HT-29 (cell line): ENCODE results near the gene SLC39A7. TPM values are rescaled to one million over a fixed set of nuclear protein-coding genes. Genes with fewer than 3 reads are reported as not detected.

Experiments used
- DNase-seq: peaks from one replicate; pipeline ENCODE4 v3.0.0-alpha.2; 2015; ENCODE audit warnings: low spot score
- total RNA-seq: library from RNA; depleted of rRNA; stranded (reverse); fragments of >200 nt; shearing (Covaris generic); gene quantifications from 2 replicates; pipeline ENCODE4 v1.2.3, GENCODE V29; 2014

The SLC39A7 gene
- total RNA-seq, 1 experiment from 2014 or later, result 147 TPM

GRCh38 chr6:33189164-33189563 is 11.5 kb upstream of the SLC39A7 start:
- no peak for DNase-seq

- DNase-seq, result no peak
Measured at GRCh38 chr6:33189625-33190448, 10.8 kb upstream of the SLC39A7 start.

- no peak for DNase-seq
Measured at GRCh38 chr6:33190504-33191107, 10.1 kb upstream of the SLC39A7 start.

- no peak for DNase-seq
Measured at GRCh38 chr6:33191383-33192104, 9.1 kb upstream of the SLC39A7 start.

GRCh38 chr6:33192105-33192646 is 8.5 kb upstream of the SLC39A7 start, which contains the start of gene COL11A2:
Gene COL11A2, minus strand, starts transcription at chr6:33192467. Its CDS starts 227 bp downstream, at chr6:33192240.
- DNase-seq, result no peak

- no peak for DNase-seq
Measured at GRCh38 chr6:33192671-33193602, 7.7 kb upstream of the SLC39A7 start.

- DNase-seq, result no peak
Measured at GRCh38 chr6:33193619-33194018, 7.0 kb upstream of the SLC39A7 start.

GRCh38 chr6:33194431-33194979 is 6.2 kb upstream of the SLC39A7 start:
- no peak for DNase-seq

- no peak for DNase-seq
Measured at GRCh38 chr6:33195304-33196165, 5.1 kb upstream of the SLC39A7 start.

- DNase-seq, result peak; percentile 84
Measured at GRCh38 chr6:33197431-33198048, 3.1 kb upstream of the SLC39A7 start.

GRCh38 chr6:33198159-33198852 is 2.4 kb upstream of the SLC39A7 start:
- DNase-seq, result no peak

GRCh38 chr6:33198853-33199436 is 1.7 kb upstream of the SLC39A7 start:
- no peak for DNase-seq

- peak; percentile 61 for DNase-seq
Measured at GRCh38 chr6:33199687-33200218, 914 bp upstream of the SLC39A7 start.

GRCh38 chr6:33201147-33201545 is 479 bp downstream of the SLC39A7 start:
- no peak for DNase-seq

- no peak for DNase-seq
Measured at GRCh38 chr6:33201935-33202334, 1.3 kb downstream of the SLC39A7 start.

GRCh38 chr6:33202799-33203198 is 2.1 kb downstream of the SLC39A7 start:
- DNase-seq, result no peak

GRCh38 chr6:33203443-33204164 is 2.9 kb downstream of the SLC39A7 start:
- no peak for DNase-seq

GRCh38 chr6:33204165-33204414 is 3.4 kb downstream of the SLC39A7 start:
- DNase-seq, result no peak
